ENCODE results near the gene SEMA3F. TPM values are rescaled to one million over a fixed set of nuclear protein-coding genes. Genes with fewer than 3 reads are reported as not detected.

SEMA3F gene
- total and polyA plus RNA-seq, 10 of the 15 experiments (the other 5 are each of a cell fraction or from before 2014, with no cell fraction given), result 0.08 to 0.28 (median 0.12) TPM; not detected in 6

DNA sequence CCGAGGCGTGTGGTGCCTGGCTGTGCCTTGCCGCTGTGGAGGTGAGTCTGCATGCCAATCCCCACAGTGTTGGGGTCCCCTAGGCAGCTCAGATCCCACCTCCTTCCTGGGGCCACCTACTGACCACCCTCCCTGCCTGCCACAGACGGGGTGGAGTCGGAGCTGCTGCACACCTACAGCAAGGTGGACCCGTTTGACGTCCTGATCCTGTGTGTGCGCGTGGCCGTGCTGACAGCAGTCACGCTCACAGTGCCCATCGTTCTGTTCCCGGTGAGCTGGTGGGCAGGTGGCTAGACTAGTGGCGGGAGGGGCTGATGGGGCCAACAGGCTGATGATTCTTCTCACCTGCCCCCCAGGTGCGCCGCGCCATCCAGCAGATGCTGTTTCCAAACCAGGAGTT, 63.3 kb downstream of the SEMA3F start (continued):
- TF ChIP-seq SIX5 (IDR thresholded peaks at IDR 0.05; ENCODE audit: low read depth, low read length, severe bottlenecking) (no peak), CHD1 (IDR thresholded peaks at IDR 0.05; ENCODE audit: low read depth, low read length) (no peak), HDAC6 (IDR thresholded peaks at IDR 0.05; ENCODE audit: unreplicated experiment) (no peak)

DNA sequence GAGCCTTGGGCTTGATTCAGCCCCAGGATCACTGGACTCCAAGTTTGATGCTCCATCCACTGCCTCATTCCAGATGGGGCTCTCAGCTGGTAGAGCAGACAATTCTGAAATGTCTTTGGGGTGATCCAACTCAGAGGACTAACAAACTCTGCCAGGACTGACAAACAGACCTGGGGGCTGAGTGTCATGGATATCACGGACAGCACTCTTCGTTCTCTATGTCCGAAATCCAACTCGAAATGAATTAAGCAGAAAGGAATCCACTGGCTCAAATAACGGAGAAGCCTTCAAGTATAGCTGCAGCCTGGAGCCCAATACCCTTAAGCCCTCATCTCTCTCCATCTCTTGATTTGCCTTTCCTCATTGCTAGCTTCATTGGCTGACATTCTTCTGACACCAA, 64.2 kb downstream of the SEMA3F start:
- Histone ChIP-seq H3K4me1 (ENCODE audit: control insufficient read depth, insufficient read depth, low read length) (peaks cover 3% of the 10 kb centered on the region; the same call in 1 of the 2 replicates), H3K9ac (ENCODE audit: control insufficient read depth, insufficient read depth, low read length) (no peak overlapping the region), H3K79me2 (ENCODE audit: control insufficient read depth, insufficient read depth, low read length) (no peaks in the 10 kb centered on the region), H3K9me3 (replicated peaks; ENCODE audit: control insufficient read depth, insufficient read depth, low read length) (no peaks in the 10 kb centered on the region), H3K36me3 (ENCODE audit: control insufficient read depth in 2 of 2, insufficient read depth in 2 of 2, low read length in 1 of 2) (no peaks in the 10 kb centered on the region), H3K27ac (ENCODE audit: control insufficient read depth, insufficient read depth) (no peak overlapping the region), H3K27me3 (replicated peaks in 1 of 2; ENCODE audit: control insufficient read depth in 2 of 2, insufficient read depth in 2 of 2, low read length in 1 of 2) (no peaks in the 10 kb centered on the region; a peak in 2 of 4 replicates), H4K20me1 (ENCODE audit: control insufficient read depth, insufficient read depth) (no peaks in the 10 kb centered on the region), H3K4me3 (no peak overlapping the region), H3K4me2 (ENCODE audit: control insufficient read depth, insufficient read depth) (no peak overlapping the region), H2AFZ (ENCODE audit: control insufficient read depth, low read depth, low read length) (no peak overlapping the region)
- DNase-seq (ENCODE audit: low read depth, low spot score) (no peak), FAIRE-seq (no peak), ATAC-seq (no peak)
- in situ Hi-C loops (cut with MboI) (no loop called here), intact Hi-C loops (cut with micrococcal nuclease; ENCODE audit: unreplicated experiment) (no loop called here)
- POLR2A ChIA-PET, result no interaction called here
- TF ChIP-seq PML (IDR thresholded peaks at IDR 0.05; ENCODE audit: low read length) (no peak), CEBPB (IDR thresholded peaks at IDR 0.05; ENCODE audit: borderline replicate concordance in 1 of 2, low read depth in 2 of 2, low read length in 2 of 2) (no peak), MEF2A (IDR thresholded peaks at IDR 0.05; ENCODE audit: insufficient read depth, low read depth, low read length) (no peak), MTA2 (IDR thresholded peaks at IDR 0.05; ENCODE audit: low read depth) (no peak), FOXM1 (IDR thresholded peaks at IDR 0.05; ENCODE audit: low read depth, low read length) (no peak)
- WGBS (ENCODE audit: insufficient coverage, insufficient replicate concordance, low lambda C conversion rate, missing lambda C conversion rate), result 51% methylated on average over 5 of the region's 5 CpGs
- CTCF ChIA-PET, result interaction anchor here (0.9 to 3.3 kb wide), 4 partner anchors 24 to 41 kb away, joined by 3 to 25 read pairs (median 4); partner anchors contain the start of gene GNAT1
- RAD21 ChIA-PET (ENCODE audit: unreplicated experiment), result interaction anchor here (3.2 kb wide), 1 partner anchor 24 kb away, joined by 14 read pairs; no protein-coding TSS in a partner anchor
- no TSS peak for BruUV-seq (replicated peaks)
- SMC1A ChIA-PET (ENCODE audit: uncharacterized antibody, unreplicated experiment), result interaction anchor here (0.7 kb wide), 1 partner anchor 102 kb away, joined by 3 read pairs; no protein-coding TSS in a partner anchor
